OCI-LY7 (cell line): ENCODE measurements around the gene CWH43. TPM values are rescaled to one million over a fixed set of nuclear protein-coding genes. Genes with fewer than 3 reads are reported as not detected.
"Not testable (repeated sequence)": the region's sequence is repeated elsewhere in the genome, so short reads cannot be mapped to it uniquely, and the experiment has no call there.

Experiments
- BruUV-seq: library from RNA; stranded (reverse); fragments of 400-500 nt; replicated peaks from 2 replicates; lab custom pipeline; 2021; lab: Mats Ljungman, UMichigan
- CTCF ChIA-PET: fragments of 300-600 bp; sonication (Branson Sonifier 250); formaldehyde crosslinking; loops from one replicate; lab custom pipeline; 2022; ENCODE audit warnings: antibody characterized with exemption; ENCODE audit not compliant: unreplicated experiment; lab: Charles Lee
- POLR2A ChIA-PET: fragments of 300-600 bp; sonication (Branson Sonifier 250); formaldehyde crosslinking; loops from one replicate; lab custom pipeline; 2022; ENCODE audit warnings: antibody characterized with exemption; lab: Charles Lee
- DNase-seq: peaks from one replicate; pipeline ENCODE4 v3.0.0-alpha.2; 2015; ENCODE audit warnings: low spot score
- H2AFZ ChIP-seq: fragments of 200-600 bp; sonication (generic), shearing (Covaris generic); 2 replicates; pipeline ENCODE4 v1.6.1; 2014; ENCODE audit warnings: mild to moderate bottlenecking, antibody characterized with exemption, low read length, moderate library complexity
- H3K27ac ChIP-seq: fragments of 200-600 bp; sonication (generic); 2 replicates; pipeline ENCODE4 v1.5.1; 2014; ENCODE audit warnings: mixed run types, low read depth, mild to moderate bottlenecking, moderate library complexity, low read length, inconsistent platforms; ENCODE audit not compliant: poor library complexity, severe bottlenecking
- H3K36me3 ChIP-seq: fragments of 200-600 bp; sonication (generic); 2 replicates; pipeline ENCODE4 v1.6.1; 2014; ENCODE audit warnings: mild to moderate bottlenecking, antibody characterized with exemption, low read length, moderate library complexity, mixed read lengths; ENCODE audit not compliant: insufficient read depth
- H3K4me1 ChIP-seq: fragments of 200-600 bp; sonication (generic); 2 replicates; pipeline ENCODE4 v1.5.1; 2014; ENCODE audit warnings: mild to moderate bottlenecking, low read length; ENCODE audit not compliant: insufficient read depth, poor library complexity, severe bottlenecking
- H3K4me2 ChIP-seq: fragments of 200-600 bp; sonication (generic); 2 replicates; pipeline ENCODE4 v1.6.1; 2014; ENCODE audit warnings: mild to moderate bottlenecking, low read length
- H3K4me3 ChIP-seq: fragments of 200-600 bp; sonication (generic); 2 replicates; pipeline ENCODE4 v1.5.1; 2014; ENCODE audit warnings: mild to moderate bottlenecking, low read depth, low read length; ENCODE audit not compliant: poor library complexity, severe bottlenecking
- H3K79me2 ChIP-seq: fragments of 200-600 bp; sonication (generic); 2 replicates; pipeline ENCODE4 v1.6.1; 2016; ENCODE audit warnings: low read depth, mild to moderate bottlenecking, low read length, moderate library complexity, mixed read lengths; ENCODE audit not compliant: insufficient read depth
- H3K9me2 ChIP-seq: fragments of 200-600 bp; sonication (generic); 2 replicates; pipeline ENCODE4 v1.6.1; 2016; ENCODE audit warnings: mild to moderate bottlenecking, low read length, mixed read lengths; ENCODE audit not compliant: insufficient read depth
- H3K9me3 ChIP-seq: fragments of 200-600 bp; sonication (generic); 2 replicates; pipeline ENCODE4 v1.6.1; 2014; ENCODE audit warnings: mild to moderate bottlenecking, mixed run types, low read length, mixed read lengths
- H4K20me1 ChIP-seq: fragments of 200-600 bp; sonication (generic); 2 replicates; pipeline ENCODE4 v1.6.1; 2014; ENCODE audit warnings: mild to moderate bottlenecking, antibody characterized with exemption, low read length, moderate library complexity, mixed read lengths; ENCODE audit not compliant: insufficient read depth
- CTCF ChIP-seq: fragments of 200-600 bp; sonication (generic); conservative IDR thresholded peaks from 2 replicates; pipeline ENCODE4 v1.5.1; 2014; ENCODE audit warnings: mild to moderate bottlenecking, antibody characterized with exemption, low read length, moderate library complexity, mixed read lengths
- EZH2phosphoT487 ChIP-seq: fragments of 200-600 bp; sonication (generic); IDR thresholded peaks from 2 replicates; pipeline ENCODE4 v1.6.1; 2018; ENCODE audit warnings: low read depth, borderline replicate concordance, mild to moderate bottlenecking, mixed run types, antibody characterized with exemption, low read length, moderate library complexity, mixed read lengths
- intact Hi-C: fragments of 100-400 bp; cut with micrococcal nuclease; formaldehyde crosslinking; loops from one replicate; pipeline ENCODE4 v1.10.0; 2022; ENCODE audit not compliant: unreplicated experiment
- total RNA-seq, 2 experiments: library from RNA; depleted of rRNA in 1 of 2; stranded (reverse); fragments of >200 nt in 1 of 2; shearing (Covaris generic) in 1 of 2; gene quantifications; 2 replicates each; pipeline ENCODE4 v1.2.3, GENCODE V29; 2014 to 2022

Gene CWH43
- total RNA-seq, 2 experiments from 2014 or later = not detected

GRCh38 chr4:48949086-48949485 lies 37.0 kb upstream of the CWH43 start:
- POLR2A ChIA-PET = no interaction called here
- BruUV-seq = no TSS peak

GRCh38 chr4:48949518-48950219 lies 36.4 kb upstream of the CWH43 start:
- no peaks in the 10 kb centered on the region for H3K9me2 ChIP-seq
- intact Hi-C loops = no loop called here
- ChIA-PET POLR2A (no interaction called here), CTCF (no interaction called here)
- TF ChIP-seq EZH2phosphoT487 (no peak), CTCF (no peak)
- no peaks in the 10 kb centered on the region for H3K79me2 ChIP-seq
- H4K20me1 ChIP-seq = no peaks in the 10 kb centered on the region
- H3K27ac ChIP-seq = no peak overlapping the region
- H3K4me1 ChIP-seq = no peaks in the 10 kb centered on the region
- no peak overlapping the region for H3K4me2 ChIP-seq
- H3K36me3 ChIP-seq = no peaks in the 10 kb centered on the region
- H3K4me3 ChIP-seq = no peak overlapping the region
- H3K9me3 ChIP-seq = no peaks in the 10 kb centered on the region
- H2AFZ ChIP-seq = no peak overlapping the region
- no TSS peak for BruUV-seq
- no peak for DNase-seq

More at GRCh38 chr4:48949086-48949485, 37.0 kb upstream of the CWH43 start:
- Histone ChIP-seq H3K27ac (no peak overlapping the region), H4K20me1 (no peaks in the 10 kb centered on the region), H3K79me2 (no peaks in the 10 kb centered on the region), H3K4me3 (no peak overlapping the region), H3K4me1 (no peaks in the 10 kb centered on the region), H3K4me2 (no peak overlapping the region), H3K36me3 (no peaks in the 10 kb centered on the region), H2AFZ (no peak overlapping the region), H3K9me3 (no peaks in the 10 kb centered on the region), H3K9me2 (no peaks in the 10 kb centered on the region)
- no peak for DNase-seq
- CTCF ChIA-PET = no interaction called here
- TF ChIP-seq EZH2phosphoT487 = no peak
- no peak for TF ChIP-seq CTCF
- intact Hi-C loops = no loop called here

- no peak overlapping the region for H3K4me2 ChIP-seq
- TF ChIP-seq EZH2phosphoT487 (no peak), CTCF (no peak)
- ChIA-PET CTCF (no interaction called here), POLR2A (interaction anchor here (0.5 kb wide), 1 partner anchor 68 kb away, joined by 3 read pairs; no protein-coding TSS in a partner anchor)
- no peaks in the 10 kb centered on the region for H3K36me3 ChIP-seq
- no peaks in the 10 kb centered on the region for H4K20me1 ChIP-seq
- H3K79me2 ChIP-seq = no peaks in the 10 kb centered on the region
- no TSS peak for BruUV-seq
- no peak overlapping the region for H3K4me3 ChIP-seq
- no peak for DNase-seq
- H3K9me3 ChIP-seq = no peaks in the 10 kb centered on the region
- intact Hi-C loops = no loop called here
- H2AFZ ChIP-seq = no peak overlapping the region
- H3K27ac ChIP-seq = no peak overlapping the region
- H3K9me2 ChIP-seq = no peaks in the 10 kb centered on the region
- no peaks in the 10 kb centered on the region for H3K4me1 ChIP-seq
Measured at GRCh38 chr4:48954314-48954713, 31.8 kb upstream of the CWH43 start.

- DNase-seq, H4K20me1 ChIP-seq, H3K9me2 ChIP-seq, H3K4me2 ChIP-seq, H3K36me3 ChIP-seq, BruUV-seq, CTCF ChIA-PET, H3K4me3 ChIP-seq, H3K27ac ChIP-seq, intact Hi-C loops, H3K4me1 ChIP-seq, H3K9me3 ChIP-seq, H3K79me2 ChIP-seq: not testable (repeated sequence)
- POLR2A ChIA-PET = interaction anchor here (0.5 to 0.6 kb wide), 2 partner anchors 114 to 839 kb away, joined by 3 read pairs; no protein-coding TSS in a partner anchor
- H2AFZ ChIP-seq = 0 out of 2 replicates have a peak overlapping the region, but pooled peaks have one; percentile 11
Measured at GRCh38 chr4:48957366-48957765, 28.7 kb upstream of the CWH43 start.
